K562 (cell line): ENCODE measurements around the gene ZNF12. TPM values are rescaled to one million over a fixed set of nuclear protein-coding genes. Genes with fewer than 3 reads are reported as not detected.

ENCODE experiments used
- ATAC-seq: fragments of 200-7000 bp; cut with Tn5 transposase; 3 replicates; pipeline ENCODE4 v1.9.1; 2020; ENCODE audit warnings: moderate library complexity
- BruUV-seq: library from RNA; stranded (reverse); fragments of 400-500 nt; replicated peaks from 2 replicates; lab custom pipeline; 2021; lab: Mats Ljungman, UMichigan
- CTCF ChIA-PET: fragments of 300-600 bp; formaldehyde crosslinking; extraction: SDS; loops from one replicate; lab custom pipeline; 2021; ENCODE audit warnings: low intra/inter-chr PET ratio; lab: Yijun Ruan, JAX
- POLR2A ChIA-PET: fragments of 300-600, 350-650 bp; sonication (Branson Sonifier 250); formaldehyde crosslinking; extraction: SDS; loops from one replicate; lab custom pipeline; 2021; ENCODE audit warnings: antibody characterized with exemption, inconsistent platforms; lab: Yijun Ruan, JAX
- DNase-seq, 4 experiments: peaks; one replicate each; pipeline versions ENCODE4 v3.0.0 to v3.0.0-alpha.2; 2011 to 2018; ENCODE audit warnings: low spot score in 3 of 4, mixed read lengths in 3 of 4; ENCODE audit errors: extremely low read depth in 1 of 4
- FAIRE-seq: peaks from 2 replicates; lab custom pipeline; 2011; peaks lifted over from hg19 to GRCh38; lab: Jason Lieb, UNC
- H2AFZ ChIP-seq: 2 replicates; pipeline ENCODE4 v1.6.0; 2011; ENCODE audit warnings: low read depth, low read length, control low read depth, inconsistent platforms
- H3K27ac ChIP-seq: fragments of 200-600 bp; 3 replicates; pipeline ENCODE4 v1.8.0; 2011; ENCODE audit warnings: low read depth, mild to moderate bottlenecking, control low read depth, inconsistent platforms, low read length, moderate library complexity, mixed read lengths; ENCODE audit errors: extremely low read depth
- H3K27me3 ChIP-seq, 2 experiments: fragments of 300-600 bp in 1 of 2; 2 replicates in 1 of 2; 3 replicates in 1 of 2; pipeline versions ENCODE4 v1.6.0 to v1.8.0; 2011; ENCODE audit warnings: inconsistent platforms in 2 of 2, low read length in 2 of 2, mild to moderate bottlenecking in 1 of 2, mixed read lengths in 1 of 2, moderate library complexity in 1 of 2; ENCODE audit not compliant: control insufficient read depth in 2 of 2, insufficient read depth in 2 of 2
- H3K36me3 ChIP-seq: fragments of 300-600 bp; 3 replicates; pipeline ENCODE4 v1.8.0; 2011; ENCODE audit warnings: mild to moderate bottlenecking, low read length, inconsistent platforms; ENCODE audit not compliant: control insufficient read depth, insufficient read depth
- H3K4me1 ChIP-seq, 2 experiments: fragments of 200-600 bp in 1 of 2; replicated peaks in 1 of 2; 2 replicates in 1 of 2; 3 replicates in 1 of 2; pipeline versions ENCODE4 v1.5.1 to v1.8.0; 2011; ENCODE audit warnings: inconsistent platforms in 2 of 2, low read length in 2 of 2, mild to moderate bottlenecking in 1 of 2, mixed read lengths in 1 of 2, moderate library complexity in 1 of 2; ENCODE audit not compliant: control insufficient read depth in 2 of 2, insufficient read depth in 2 of 2
- H3K4me2 ChIP-seq: 2 replicates; pipeline ENCODE4 v1.6.1; 2011; ENCODE audit warnings: low read length, control low read depth, inconsistent platforms, mixed read lengths; ENCODE audit not compliant: insufficient read depth
- H3K4me3 ChIP-seq: fragments of 200-600 bp; sonication (generic), shearing (Covaris generic); 2 replicates; pipeline ENCODE4 v1.5.1; 2016; ENCODE audit warnings: control low read depth, inconsistent platforms
- H3K79me2 ChIP-seq: fragments of 200-600 bp; 3 replicates; pipeline ENCODE4 v1.8.0; 2011; ENCODE audit warnings: low read length, inconsistent platforms; ENCODE audit not compliant: control insufficient read depth, insufficient read depth
- H3K9ac ChIP-seq, 2 experiments: 2 replicates each; pipeline versions ENCODE4 v1.6.0 to v1.6.1; 2011; ENCODE audit warnings: low read depth in 2 of 2, low read length in 2 of 2, control low read depth in 1 of 2, inconsistent platforms in 1 of 2, mild to moderate bottlenecking in 1 of 2, mixed read lengths in 1 of 2; ENCODE audit not compliant: insufficient read depth in 1 of 2
- H3K9me1 ChIP-seq: one replicate; pipeline ENCODE4 v1.6.0; 2011; ENCODE audit warnings: inconsistent platforms, mild to moderate bottlenecking, low read length, moderate library complexity; ENCODE audit not compliant: control insufficient read depth, insufficient read depth
- H3K9me3 ChIP-seq: replicated peaks from 2 replicates; pipeline ENCODE4 v1.5.1; 2011; ENCODE audit warnings: low read depth, low read length, inconsistent platforms; ENCODE audit not compliant: control insufficient read depth, insufficient read depth
- H4K20me1 ChIP-seq: replicated peaks from 2 replicates; pipeline ENCODE4 v1.6.1; 2011; ENCODE audit warnings: low read length, inconsistent platforms, mixed read lengths; ENCODE audit not compliant: control insufficient read depth, insufficient read depth
- CBFA2T3 ChIP-seq: fragments of 450-650 bp; IDR thresholded peaks from 2 replicates; pipeline ENCODE4 v1.6.1; 2017
- HNRNPUL1 ChIP-seq: fragments of 200-400 bp; formaldehyde crosslinking; IDR thresholded peaks from 2 replicates; pipeline ENCODE4 v1.6.1; 2017; ENCODE audit warnings: low read length
- NFE2L1 ChIP-seq: fragments of 450-650 bp; IDR thresholded peaks from 2 replicates; pipeline ENCODE4 v1.6.1; 2016; ENCODE audit warnings: missing genetic modification characterization, low read depth, mild to moderate bottlenecking, missing compliant biosample characterization, moderate library complexity, borderline replicate concordance
- NR2C1 ChIP-seq, 2 experiments: fragments of 450-650 bp; IDR thresholded peaks; 2 replicates each; pipeline ENCODE4 v1.6.1; 2017; ENCODE audit warnings: mild to moderate bottlenecking in 2 of 2, antibody characterized with exemption in 1 of 2, inconsistent platforms in 1 of 2, missing compliant biosample characterization in 1 of 2, missing genetic modification characterization in 1 of 2
- POLR2B ChIP-seq: fragments of 450-650 bp; IDR thresholded peaks from 2 replicates; pipeline ENCODE4 v1.6.1; 2018; ENCODE audit warnings: low read depth; ENCODE audit not compliant: partially characterized antibody
- POLR2G ChIP-seq: fragments of 200-400 bp; formaldehyde crosslinking; IDR thresholded peaks from 2 replicates; pipeline ENCODE4 v1.6.1; 2017; ENCODE audit warnings: low read depth, mild to moderate bottlenecking, antibody characterized with exemption, low read length, moderate library complexity
- RBM25 ChIP-seq: fragments of 200-400 bp; formaldehyde crosslinking; IDR thresholded peaks from 2 replicates; pipeline ENCODE4 v1.6.1; 2018; ENCODE audit warnings: low read length, low read depth, moderate library complexity; ENCODE audit not compliant: severe bottlenecking
- TEAD1 ChIP-seq, 2 experiments: fragments of 450-650 bp in 1 of 2; sonication (generic) in 1 of 2; formaldehyde crosslinking; IDR thresholded peaks; 2 replicates each; pipeline versions ENCODE4 v1.4.0 to v1.8.0; 2020 to 2022; ENCODE audit warnings: mild to moderate bottlenecking in 2 of 2, missing genetic modification reagents in 1 of 2
- USF2 ChIP-seq: sonication (generic); formaldehyde crosslinking; IDR thresholded peaks from 2 replicates; pipeline ENCODE4 v1.5.0; 2020; ENCODE audit warnings: missing genetic modification reagents
- WHSC1 ChIP-seq: IDR thresholded peaks from one replicate; pipeline ENCODE4 v1.6.1; 2012; ENCODE audit warnings: low read length, control low read depth, inconsistent platforms
- ZBTB7A ChIP-seq: IDR thresholded peaks from 2 replicates; pipeline ENCODE4 v1.6.1; 2011; ENCODE audit warnings: low read depth, mild to moderate bottlenecking, low read length, moderate library complexity, borderline replicate concordance; ENCODE audit not compliant: control insufficient read depth
- ZFPM2 ChIP-seq: fragments of 250-450 bp; sonication (Bioruptor Pico); IDR thresholded peaks from 2 replicates; pipeline ENCODE4 v1.5.1; 2022; ENCODE audit warnings: mild to moderate bottlenecking
- ZNF436 ChIP-seq: fragments of 250-450, 450-650 bp; sonication (Bioruptor Pico); formaldehyde crosslinking; IDR thresholded peaks from 2 replicates; pipeline ENCODE4 v1.7.0; 2020; ENCODE audit warnings: mild to moderate bottlenecking
- WGBS: fragments of 100-300 bp; shearing (Covaris generic); methylation state at CpG from one replicate; pipeline ENCODE4 v1.1.6; 2016; ENCODE audit warnings: low coverage, mixed read lengths; ENCODE audit not compliant: insufficient coverage; ENCODE audit errors: missing lambda C conversion rate; 5-methylcytosine and 5-hydroxymethylcytosine counted together
- in situ Hi-C: fragments of 300-500 bp; cut with MboI; formaldehyde crosslinking; loops from 4 replicates; pipeline ENCODE4 v1.15.0; 2018; ENCODE audit warnings: inconsistent platforms, mixed read lengths
- intact Hi-C: fragments of 100-400 bp; cut with micrococcal nuclease; formaldehyde crosslinking; loops from 2 replicates; pipeline ENCODE4 v1.14.2; 2022
- polyA plus RNA-seq, 8 experiments: library from polyadenylated mRNA; depleted of rRNA in 4 of 8; stranded (reverse) in 5 of 8; unstranded in 3 of 8; fragments of >200 nt; fragmentation: Nextera tagmentation in 2 of 8; fragmentation: Illumina TruSeq in 1 of 8; extraction: Ambion mirVana in 2 of 8; extraction: Trizol in 1 of 8; gene quantifications; 2 replicates each; pipeline versions ENCODE4 v1.2.1 to v1.2.3, GENCODE V29; 2011 to 2014; ENCODE audit warnings: inconsistent platforms in 1 of 8, missing spikeins in 1 of 8
- total RNA-seq, 7 experiments: library from RNA; depleted of rRNA in 6 of 7; stranded (reverse); fragments of >200 nt in 6 of 7; fragmentation: Illumina TruSeq in 2 of 7; extraction: Trizol in 2 of 7; gene quantifications; 2 replicates each; pipeline versions ENCODE4 v1.2.1 to v1.2.3, GENCODE V29; 2011 to 2021; ENCODE audit warnings: low replicate concordance in 1 of 7
- TF ChIP-seq, protein P1 (sequence below): fragments of 450-650 bp; IDR thresholded peaks from 2 replicates; pipeline ENCODE4 v1.6.1; 2016; ENCODE audit warnings: missing biosample characterization, missing genetic modification characterization

ZNF12 gene
- total and polyA plus RNA-seq, 9 of the 15 experiments (the other 6 are each of a cell fraction or from before 2014, with no cell fraction given), result 5.8 to 32.3 (median 18.9) TPM

- no TSS peak for BruUV-seq
- Histone ChIP-seq H3K27ac (no peak overlapping the region), H3K79me2 (no peaks in the 10 kb centered on the region), H3K36me3 (peaks cover 32% of the 10 kb centered on the region; the same call in 2 of the 3 replicates), H3K9me1 (no peaks in the 10 kb centered on the region), H2AFZ (no peak overlapping the region), H3K4me2 (no peak overlapping the region), H3K27me3 (peaks cover 0 to 5% of the 10 kb centered on the region in 2 experiments; a peak in 1 of 5 replicates), H3K4me3 (no peak overlapping the region), H4K20me1 (no peaks in the 10 kb centered on the region), H3K4me1 (peaks cover 0 to 6% of the 10 kb centered on the region in 2 experiments; a peak in 2 of 5 replicates), H3K9ac (peak overlapping the region in 1 of 2 experiments; percentile 20; a peak in 1 of 4 replicates), H3K9me3 (peaks cover 6% of the 10 kb centered on the region; the same call in 1 of the 2 replicates)
- ChIA-PET POLR2A (no interaction called here), CTCF (no interaction called here)
- ATAC-seq (no peak; the same call in 2 of the 3 replicates), FAIRE-seq (no peak), DNase-seq (peak in 1 of 4 experiments; percentile 13)
- in situ Hi-C loops (no loop called here), intact Hi-C loops (no loop called here)
- TF ChIP-seq TEAD1 (CRISPR knock-in tag; IDR thresholded peaks at IDR 0.05), result no peak
- TF ChIP-seq POLR2G, result peak; percentile 54
- TF ChIP-seq POLR2B, result peak; percentile 16
- TF ChIP-seq RBM25, result no peak
- no peak for TF ChIP-seq ZNF436 (CRISPR knock-in tag)
- TF ChIP-seq NFE2L1 (tag), result no peak
- no peak for TF ChIP-seq ZBTB7A
- TF ChIP-seq, protein P1, sequence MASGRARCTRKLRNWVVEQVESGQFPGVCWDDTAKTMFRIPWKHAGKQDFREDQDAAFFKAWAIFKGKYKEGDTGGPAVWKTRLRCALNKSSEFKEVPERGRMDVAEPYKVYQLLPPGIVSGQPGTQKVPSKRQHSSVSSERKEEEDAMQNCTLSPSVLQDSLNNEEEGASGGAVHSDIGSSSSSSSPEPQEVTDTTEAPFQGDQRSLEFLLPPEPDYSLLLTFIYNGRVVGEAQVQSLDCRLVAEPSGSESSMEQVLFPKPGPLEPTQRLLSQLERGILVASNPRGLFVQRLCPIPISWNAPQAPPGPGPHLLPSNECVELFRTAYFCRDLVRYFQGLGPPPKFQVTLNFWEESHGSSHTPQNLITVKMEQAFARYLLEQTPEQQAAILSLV (tag), result no peak
- TF ChIP-seq ZFPM2 (CRISPR knock-in tag), result no peak
- TF ChIP-seq CBFA2T3, result no peak
- no peak for TF ChIP-seq NR2C1 (IDR thresholded peaks at IDR 0.05)
- no peak for TF ChIP-seq NR2C1 (tag; IDR thresholded peaks at IDR 0.05)
- no peak for TF ChIP-seq WHSC1
- no peak for TF ChIP-seq HNRNPUL1
- TF ChIP-seq USF2 (CRISPR knock-in tag), result no peak
- WGBS, result 86% methylated on average over 10 of the region's 17 CpGs
These were observed 50.9 kb downstream of the ZNF12 start for GRCh38 chr7:6655636-6656385.
